PC-9 (cell line): ENCODE data around the gene GOLGA6C.
"Not testable (repeated sequence)": the region's sequence is repeated elsewhere in the genome, so short reads cannot be mapped to it uniquely, and the experiment has no call there.

Experiments used
- EZH2 ChIP-seq: fragments of 200-600 bp; sonication (generic); IDR thresholded peaks from 2 replicates; pipeline ENCODE4 v1.8.0; 2017; ENCODE audit warnings: antibody characterized with exemption, low read depth
- TF ChIP-seq, protein P1 (sequence below): fragments of 200-600 bp; sonication (generic); conservative IDR thresholded peaks from 2 replicates; pipeline ENCODE4 v1.6.1; 2017; ENCODE audit warnings: mixed run types, antibody characterized with exemption, mild to moderate bottlenecking, moderate library complexity

DNA sequence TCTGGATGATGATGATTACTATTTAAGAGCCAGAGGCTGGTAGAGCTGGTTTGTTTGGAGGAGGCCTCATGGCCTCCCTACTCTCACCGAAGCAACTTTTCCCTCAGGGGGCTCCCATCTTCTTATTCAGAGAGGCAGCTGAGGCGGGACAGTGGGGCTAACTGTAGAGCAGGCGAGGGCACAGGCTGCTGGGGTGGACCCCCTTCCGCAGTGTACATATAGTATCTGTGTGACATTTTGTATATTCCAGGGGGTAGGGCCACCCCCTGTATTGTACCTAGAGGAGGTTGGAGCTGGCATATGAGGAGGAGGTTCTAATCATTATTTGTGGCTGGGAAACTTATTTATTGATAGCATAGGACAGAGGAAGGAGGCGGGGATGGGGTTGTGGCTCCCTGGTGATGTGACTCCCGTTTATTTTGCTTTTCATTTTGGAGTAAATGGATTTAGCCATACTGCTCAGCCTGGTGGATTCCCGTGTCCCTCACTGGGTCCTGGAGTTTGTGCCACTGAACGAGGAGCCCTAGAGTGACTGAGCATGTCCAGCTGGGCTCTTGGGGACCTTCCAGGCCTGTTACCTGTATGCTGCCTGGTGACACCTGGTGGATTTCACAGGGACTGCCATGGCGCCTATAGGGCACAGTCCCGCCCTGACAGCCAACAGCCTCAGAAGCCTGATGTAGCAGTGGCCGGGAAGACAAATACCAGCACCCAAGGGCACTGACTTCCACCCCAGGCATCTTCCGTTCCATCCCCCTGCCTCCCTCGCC is 40.6 kb downstream of the GOLGA6C start:
- TF ChIP-seq, protein P1, sequence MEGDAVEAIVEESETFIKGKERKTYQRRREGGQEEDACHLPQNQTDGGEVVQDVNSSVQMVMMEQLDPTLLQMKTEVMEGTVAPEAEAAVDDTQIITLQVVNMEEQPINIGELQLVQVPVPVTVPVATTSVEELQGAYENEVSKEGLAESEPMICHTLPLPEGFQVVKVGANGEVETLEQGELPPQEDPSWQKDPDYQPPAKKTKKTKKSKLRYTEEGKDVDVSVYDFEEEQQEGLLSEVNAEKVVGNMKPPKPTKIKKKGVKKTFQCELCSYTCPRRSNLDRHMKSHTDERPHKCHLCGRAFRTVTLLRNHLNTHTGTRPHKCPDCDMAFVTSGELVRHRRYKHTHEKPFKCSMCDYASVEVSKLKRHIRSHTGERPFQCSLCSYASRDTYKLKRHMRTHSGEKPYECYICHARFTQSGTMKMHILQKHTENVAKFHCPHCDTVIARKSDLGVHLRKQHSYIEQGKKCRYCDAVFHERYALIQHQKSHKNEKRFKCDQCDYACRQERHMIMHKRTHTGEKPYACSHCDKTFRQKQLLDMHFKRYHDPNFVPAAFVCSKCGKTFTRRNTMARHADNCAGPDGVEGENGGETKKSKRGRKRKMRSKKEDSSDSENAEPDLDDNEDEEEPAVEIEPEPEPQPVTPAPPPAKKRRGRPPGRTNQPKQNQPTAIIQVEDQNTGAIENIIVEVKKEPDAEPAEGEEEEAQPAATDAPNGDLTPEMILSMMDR, result not testable (repeated sequence)
- not testable (repeated sequence) for TF ChIP-seq EZH2
